Measurements from ENCODE around the gene ZNF362. TPM values are rescaled to one million over a fixed set of nuclear protein-coding genes. Genes with fewer than 3 reads are reported as not detected.

ZNF362 gene
- total RNA-seq, 2 donors from 2014 or later, result 7.9 to 17.9 TPM

DNA sequence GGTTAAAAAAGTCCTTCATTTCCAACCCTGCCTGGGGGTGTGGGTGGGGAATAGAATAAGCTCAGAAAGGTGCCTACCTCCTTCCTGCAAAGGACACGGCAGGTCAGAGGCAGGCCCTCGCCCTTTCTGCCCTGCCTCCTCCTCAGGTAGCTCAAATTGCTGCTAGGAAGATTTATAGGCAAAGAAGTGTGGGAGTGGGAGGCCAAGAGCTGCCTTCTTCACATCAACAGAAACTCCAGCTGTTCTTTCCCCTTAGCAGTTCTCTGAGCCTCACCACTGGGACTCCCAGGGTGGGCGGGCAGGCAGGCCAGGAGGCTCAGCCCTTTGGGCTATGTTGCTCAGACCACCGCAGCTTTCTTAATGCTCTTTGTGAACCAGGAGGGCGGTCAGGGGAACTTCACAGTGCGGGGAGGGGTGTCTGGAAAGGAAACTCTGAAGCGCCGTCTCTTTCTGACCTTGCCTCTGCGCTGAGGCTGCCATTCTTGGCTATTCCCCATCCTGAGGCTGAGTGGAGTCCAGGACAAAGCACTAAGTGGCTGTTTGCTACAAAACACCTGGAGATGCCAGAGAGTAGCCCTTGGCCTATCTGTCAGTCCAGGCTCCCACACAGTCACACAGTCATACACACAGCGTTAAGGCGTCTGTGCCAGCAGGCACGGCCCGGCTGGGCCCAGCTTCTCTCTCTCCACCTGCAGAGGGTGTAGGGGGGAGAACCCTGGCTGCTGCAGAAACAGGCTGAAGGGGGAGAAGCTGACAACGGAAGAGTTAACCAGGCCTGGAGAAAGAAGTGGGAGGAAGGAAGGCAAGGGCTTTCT, 67.6 kb downstream of the ZNF362 start:
- DNase-seq (no peak), ATAC-seq (no peak)
- intact Hi-C loops (cut with DNase I), result no loop called here
- 84 to 89% methylated on average over 13 to 14 of the region's 14 CpGs for WGBS, 2 donors
- H3K27ac ChIP-seq, result no peak overlapping the region
- H3K36me3 ChIP-seq (replicated peaks in 1 of 2; ENCODE audit: insufficient read depth in 1 of 2, low read depth in 2 of 2), result peaks cover 20 to 43% of the 10 kb centered on the region in 2 donors
- no peaks in the 10 kb centered on the region for H3K9me3 ChIP-seq
- H3K4me1 ChIP-seq, result peaks cover 10% of the 10 kb centered on the region
- no peaks in the 10 kb centered on the region for H3K27me3 ChIP-seq
- no peak for TF ChIP-seq POLR2A (IDR thresholded peaks at IDR 0.05)
- TF ChIP-seq, protein P1, sequence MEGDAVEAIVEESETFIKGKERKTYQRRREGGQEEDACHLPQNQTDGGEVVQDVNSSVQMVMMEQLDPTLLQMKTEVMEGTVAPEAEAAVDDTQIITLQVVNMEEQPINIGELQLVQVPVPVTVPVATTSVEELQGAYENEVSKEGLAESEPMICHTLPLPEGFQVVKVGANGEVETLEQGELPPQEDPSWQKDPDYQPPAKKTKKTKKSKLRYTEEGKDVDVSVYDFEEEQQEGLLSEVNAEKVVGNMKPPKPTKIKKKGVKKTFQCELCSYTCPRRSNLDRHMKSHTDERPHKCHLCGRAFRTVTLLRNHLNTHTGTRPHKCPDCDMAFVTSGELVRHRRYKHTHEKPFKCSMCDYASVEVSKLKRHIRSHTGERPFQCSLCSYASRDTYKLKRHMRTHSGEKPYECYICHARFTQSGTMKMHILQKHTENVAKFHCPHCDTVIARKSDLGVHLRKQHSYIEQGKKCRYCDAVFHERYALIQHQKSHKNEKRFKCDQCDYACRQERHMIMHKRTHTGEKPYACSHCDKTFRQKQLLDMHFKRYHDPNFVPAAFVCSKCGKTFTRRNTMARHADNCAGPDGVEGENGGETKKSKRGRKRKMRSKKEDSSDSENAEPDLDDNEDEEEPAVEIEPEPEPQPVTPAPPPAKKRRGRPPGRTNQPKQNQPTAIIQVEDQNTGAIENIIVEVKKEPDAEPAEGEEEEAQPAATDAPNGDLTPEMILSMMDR (IDR thresholded peaks at IDR 0.05), result no peak
- no peak overlapping the region for H3K4me3 ChIP-seq

DNA sequence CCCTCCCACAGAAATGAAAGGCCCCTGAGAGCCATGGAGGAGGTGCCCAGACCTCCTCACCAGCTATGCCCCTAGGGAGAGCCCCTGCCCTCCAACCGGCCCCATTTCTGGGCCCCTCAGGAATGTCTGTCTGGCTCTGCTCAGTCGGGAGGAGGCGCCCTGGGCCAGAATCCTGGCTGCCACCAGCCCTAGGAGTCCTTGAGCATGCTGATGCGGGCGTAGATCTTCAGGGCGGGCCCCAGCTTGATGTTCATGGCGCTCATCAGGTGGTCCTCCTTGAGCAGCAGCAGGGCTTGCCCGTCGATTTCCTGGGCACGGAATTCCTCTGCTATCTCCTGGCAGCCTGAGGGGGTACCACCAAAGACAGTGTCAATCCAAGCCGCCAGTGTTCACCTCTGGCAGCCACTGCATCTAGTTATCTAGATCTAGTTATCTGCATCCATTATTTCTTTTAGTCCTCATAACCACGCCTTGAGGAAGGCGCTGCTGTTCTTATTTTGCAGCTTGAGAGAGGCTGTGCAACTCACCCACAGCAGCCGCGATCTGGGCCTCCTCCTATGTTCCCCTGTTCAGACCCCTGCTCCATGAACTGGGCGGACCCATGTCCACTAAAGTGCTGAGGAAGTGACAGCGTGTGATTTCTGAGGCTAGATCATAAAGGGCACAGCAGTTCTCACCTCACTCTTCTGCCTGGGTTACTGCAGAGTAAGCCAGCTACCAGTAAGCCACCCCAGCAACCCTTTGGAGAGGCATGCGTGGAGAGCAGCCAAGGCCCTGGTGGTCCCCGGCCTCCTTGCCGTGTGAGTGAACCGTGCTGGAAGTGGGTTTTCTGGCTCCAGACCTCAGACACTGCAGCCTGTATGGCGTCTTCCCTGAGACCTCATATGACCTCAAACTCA, 68.6 kb downstream of the ZNF362 start:
- no peak for TF ChIP-seq POLR2A (IDR thresholded peaks at IDR 0.05)
- TF ChIP-seq, protein P1 (IDR thresholded peaks at IDR 0.05), result no peak
- Histone ChIP-seq H3K4me3 (no peak overlapping the region), H3K36me3 (replicated peaks in 1 of 2; ENCODE audit: insufficient read depth in 1 of 2, low read depth in 2 of 2) (peaks cover 30 to 53% of the 10 kb centered on the region in 2 donors), H3K4me1 (peaks cover 10% of the 10 kb centered on the region), H3K27ac (no peak overlapping the region), H3K27me3 (no peaks in the 10 kb centered on the region), H3K9me3 (no peaks in the 10 kb centered on the region)
- intact Hi-C loops (cut with DNase I), result no loop called here
- DNase-seq, result no peak
- no peak for ATAC-seq
- 88 to 89% methylated on average over 16 to 22 of the region's 22 CpGs for WGBS, 2 donors

DNA sequence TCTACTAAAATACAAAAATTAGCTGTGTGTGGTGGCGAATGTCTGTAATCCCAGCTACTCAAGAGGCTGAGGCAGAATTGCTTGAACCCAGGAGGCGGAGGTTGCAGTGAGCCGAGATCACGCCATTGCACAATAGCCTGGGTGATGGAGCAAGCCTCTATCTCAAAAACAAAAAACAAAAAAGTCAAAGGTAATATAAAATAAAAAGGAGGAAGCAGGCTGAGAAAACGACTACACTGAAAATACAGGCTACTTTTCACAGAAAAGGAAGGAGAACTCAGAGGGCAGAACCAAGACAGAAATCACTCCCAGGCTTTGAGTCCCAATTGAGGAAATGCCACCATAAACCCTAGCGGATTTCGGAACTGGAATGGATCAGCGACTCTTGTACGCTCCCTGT, 70.5 kb downstream of the ZNF362 start:
- no peaks in the 10 kb centered on the region for H3K9me3 ChIP-seq
- peaks cover 10% of the 10 kb centered on the region for H3K4me1 ChIP-seq
- ATAC-seq (no peak), DNase-seq (no peak)
- intact Hi-C loops (cut with DNase I), result no loop called here
- H3K27ac ChIP-seq, result peak overlapping the region in 1 of 4 donors; percentile 37
- WGBS, 2 donors, result 72 to 88% methylated on average over 9 of the region's 9 CpGs
- H3K4me3 ChIP-seq, result no peak overlapping the region
- TF ChIP-seq, protein P1 (IDR thresholded peaks at IDR 0.05), result no peak
- TF ChIP-seq POLR2A (IDR thresholded peaks at IDR 0.05), result no peak
- peaks cover 40 to 70% of the 10 kb centered on the region in 2 donors for H3K36me3 ChIP-seq (replicated peaks in 1 of 2; ENCODE audit: insufficient read depth in 1 of 2, low read depth in 2 of 2)
- no peaks in the 10 kb centered on the region for H3K27me3 ChIP-seq

DNA sequence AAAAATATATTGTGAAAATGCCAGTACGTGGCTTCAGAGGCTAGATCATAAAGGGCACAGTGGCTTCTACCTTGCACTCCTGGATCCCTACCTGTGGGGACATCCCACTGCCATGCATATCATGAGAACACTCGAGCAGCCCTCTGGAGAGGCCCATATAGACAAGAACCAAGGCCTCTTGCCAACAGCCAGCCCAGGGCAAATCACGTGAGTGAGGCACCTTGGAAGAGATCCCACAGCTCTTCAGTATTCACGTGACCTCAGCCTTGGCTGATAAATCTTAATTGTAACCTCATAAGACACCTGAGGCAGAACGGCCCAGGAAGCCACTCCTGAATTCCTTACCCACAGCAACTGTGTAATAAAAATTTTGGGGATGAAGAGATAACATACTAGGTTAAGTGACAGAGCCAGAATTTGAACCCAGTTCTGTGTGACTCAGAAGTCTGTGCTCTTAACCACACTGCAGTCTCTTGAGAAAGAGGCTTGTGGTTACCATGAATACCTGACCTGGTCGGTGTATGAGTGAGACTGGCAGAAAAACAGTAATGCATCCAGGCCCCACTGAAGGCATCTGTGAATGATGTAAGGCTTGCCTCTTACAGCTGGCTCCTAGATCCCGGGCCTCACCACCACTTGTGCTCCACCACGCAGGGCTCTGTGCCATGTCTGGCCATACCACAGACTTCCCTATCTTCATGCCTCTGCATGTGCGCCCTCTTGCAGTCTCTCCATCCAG, 71.5 kb downstream of the ZNF362 start:
- H3K27me3 ChIP-seq, result no peaks in the 10 kb centered on the region
- WGBS, 2 donors, result 48 to 52% methylated on average over 9 of the region's 9 CpGs
- H3K4me3 ChIP-seq, result no peak overlapping the region
- H3K27ac ChIP-seq, result peak overlapping the region in 1 of 4 donors; percentile 37
- intact Hi-C loops (cut with DNase I), result no loop called here
- DNase-seq (peak in 3 of 4 donors; percentile 59 to 65 (median 62)), ATAC-seq (peak; percentile 31)
- H3K4me1 ChIP-seq, result peaks cover 14% of the 10 kb centered on the region
- peaks cover 40 to 70% of the 10 kb centered on the region in 2 donors for H3K36me3 ChIP-seq (replicated peaks in 1 of 2; ENCODE audit: insufficient read depth in 1 of 2, low read depth in 2 of 2)
- no peaks in the 10 kb centered on the region for H3K9me3 ChIP-seq
- TF ChIP-seq POLR2A (IDR thresholded peaks at IDR 0.05), result no peak
- TF ChIP-seq, protein P1 (IDR thresholded peaks at IDR 0.05), result no peak
